Breast epithelium (tissue), 3 donors: ENCODE measurements around the gene RBM23.

Experiments used
- POLR2A ChIP-seq: fragments of 450-650 bp; IDR thresholded peaks from one replicate; pipeline ENCODE4 v1.6.1; 2016; ENCODE audit warnings: antibody characterized with exemption, mild to moderate bottlenecking, moderate library complexity
- POLR2AphosphoS5 ChIP-seq, 3 donors: sonication (generic); formaldehyde crosslinking; IDR thresholded peaks; one replicate each; pipeline ENCODE4 v1.6.1; 2017; ENCODE audit warnings: antibody characterized with exemption in 3 of 3
- TF ChIP-seq, protein P1 (sequence below), 3 donors: fragments of 450-650 bp; IDR thresholded peaks; one replicate each; pipeline ENCODE4 v1.5.1; 2016 to 2017; ENCODE audit warnings: antibody characterized with exemption in 3 of 3, mild to moderate bottlenecking in 3 of 3, moderate library complexity in 3 of 3

GRCh38 chr14:22892488-22892887 lies 26.5 kb downstream of the RBM23 start:
- TF ChIP-seq POLR2A (no peak), POLR2AphosphoS5 (IDR thresholded peaks at IDR 0.05) (no peak)
- TF ChIP-seq, protein P1, sequence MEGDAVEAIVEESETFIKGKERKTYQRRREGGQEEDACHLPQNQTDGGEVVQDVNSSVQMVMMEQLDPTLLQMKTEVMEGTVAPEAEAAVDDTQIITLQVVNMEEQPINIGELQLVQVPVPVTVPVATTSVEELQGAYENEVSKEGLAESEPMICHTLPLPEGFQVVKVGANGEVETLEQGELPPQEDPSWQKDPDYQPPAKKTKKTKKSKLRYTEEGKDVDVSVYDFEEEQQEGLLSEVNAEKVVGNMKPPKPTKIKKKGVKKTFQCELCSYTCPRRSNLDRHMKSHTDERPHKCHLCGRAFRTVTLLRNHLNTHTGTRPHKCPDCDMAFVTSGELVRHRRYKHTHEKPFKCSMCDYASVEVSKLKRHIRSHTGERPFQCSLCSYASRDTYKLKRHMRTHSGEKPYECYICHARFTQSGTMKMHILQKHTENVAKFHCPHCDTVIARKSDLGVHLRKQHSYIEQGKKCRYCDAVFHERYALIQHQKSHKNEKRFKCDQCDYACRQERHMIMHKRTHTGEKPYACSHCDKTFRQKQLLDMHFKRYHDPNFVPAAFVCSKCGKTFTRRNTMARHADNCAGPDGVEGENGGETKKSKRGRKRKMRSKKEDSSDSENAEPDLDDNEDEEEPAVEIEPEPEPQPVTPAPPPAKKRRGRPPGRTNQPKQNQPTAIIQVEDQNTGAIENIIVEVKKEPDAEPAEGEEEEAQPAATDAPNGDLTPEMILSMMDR (IDR thresholded peaks at IDR 0.05), result no peak
